ENCODE measurements around the gene KCNH3.

Gene KCNH3

GRCh38 chr12:49548481-49548821 lies 9.6 kb downstream of the KCNH3 start:
- DNase-seq: no peak

GRCh38 chr12:49548822-49549648 lies 10.2 kb downstream of the KCNH3 start:
- DNase-seq: no peak

DNA sequence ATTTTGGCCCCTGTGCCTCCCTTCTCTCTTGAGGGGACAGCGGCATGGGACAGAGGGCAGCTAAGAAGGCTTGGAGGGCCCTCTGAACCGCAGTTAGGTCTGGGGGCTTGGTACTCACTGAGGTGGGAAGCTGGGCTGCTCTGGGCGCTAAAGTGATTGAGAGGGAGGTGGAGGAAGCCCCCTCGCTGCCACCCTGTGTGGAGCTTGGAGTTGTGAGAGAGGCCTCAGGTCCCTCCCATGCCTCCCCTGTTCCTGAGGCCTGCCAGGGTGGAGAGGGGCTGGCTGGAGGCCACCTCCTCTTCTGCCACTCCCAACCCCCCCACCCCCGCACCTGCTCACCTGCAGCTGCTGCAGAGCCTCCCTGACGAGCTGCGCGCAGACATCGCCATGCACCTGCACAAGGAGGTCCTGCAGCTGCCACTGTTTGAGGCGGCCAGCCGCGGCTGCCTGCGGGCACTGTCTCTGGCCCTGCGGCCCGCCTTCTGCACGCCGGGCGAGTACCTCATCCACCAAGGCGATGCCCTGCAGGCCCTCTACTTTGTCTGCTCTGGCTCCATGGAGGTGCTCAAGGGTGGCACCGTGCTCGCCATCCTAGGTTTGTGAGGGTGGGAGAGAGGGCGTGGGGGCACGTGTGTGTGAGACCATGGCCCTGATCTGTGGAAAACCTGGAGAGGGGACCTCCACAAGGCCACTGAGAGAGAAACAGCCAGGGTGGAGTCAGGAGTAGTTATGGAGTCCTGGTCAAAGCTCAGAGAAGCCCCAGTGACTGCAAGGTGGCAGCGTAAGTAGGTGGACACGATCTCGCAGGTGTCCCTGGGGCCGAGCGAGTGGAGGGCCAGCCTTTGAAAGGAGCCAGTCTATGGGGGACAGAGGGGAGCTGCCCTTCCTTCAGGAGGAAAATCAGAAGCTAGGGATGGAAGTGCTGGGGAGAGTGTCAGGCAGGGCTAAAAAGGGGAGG lies 11.2 kb downstream of the KCNH3 start:
- DNase-seq: no peak

- DNase-seq: no peak
These were observed 11.9 kb downstream of the KCNH3 start for GRCh38 chr12:49550693-49551252.

DNA sequence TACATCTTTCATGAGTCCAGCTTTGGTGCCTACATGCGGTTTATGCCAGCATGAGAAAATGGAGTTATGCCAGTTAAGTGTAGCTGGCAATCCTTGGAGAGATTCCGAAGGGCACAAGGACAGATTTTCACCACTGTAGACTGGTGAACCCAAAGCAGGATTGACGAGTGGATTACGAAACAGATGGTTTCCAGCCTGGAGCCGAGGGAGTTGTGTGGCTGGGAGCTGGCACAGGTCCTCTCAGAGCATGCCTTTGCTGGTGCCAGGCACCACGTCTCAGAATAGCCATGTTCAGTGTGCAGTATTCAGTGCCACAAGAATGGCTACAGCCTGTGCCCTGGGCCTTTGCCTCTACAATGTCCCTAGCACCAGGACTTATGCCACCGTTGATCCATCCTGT lies 13.2 kb downstream of the KCNH3 start:
- DNase-seq: no peak

DNA sequence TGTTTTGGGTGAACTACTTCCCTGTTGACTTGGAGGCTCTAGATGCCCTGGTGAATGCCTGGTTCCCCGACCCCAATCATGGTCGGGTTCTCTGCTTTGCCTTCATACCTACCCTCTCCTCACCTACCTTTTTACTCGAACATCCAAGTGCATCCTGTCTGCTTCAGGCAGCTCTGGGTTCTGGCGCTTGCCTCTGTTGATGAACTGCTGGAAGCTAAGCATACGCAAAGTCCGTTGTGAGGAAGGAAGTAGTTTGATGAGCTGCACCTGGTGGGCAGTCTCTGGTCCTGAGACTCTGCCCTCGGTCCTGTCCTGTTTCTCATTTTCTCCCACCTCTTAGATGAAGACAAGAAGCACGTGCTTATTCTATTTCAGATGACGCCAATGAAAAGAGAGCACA lies 13.6 kb downstream of the KCNH3 start:
- DNase-seq: no peak

GRCh38 chr12:49552899-49553298 lies 14.1 kb downstream of the KCNH3 start:
- no peak for DNase-seq

DNA sequence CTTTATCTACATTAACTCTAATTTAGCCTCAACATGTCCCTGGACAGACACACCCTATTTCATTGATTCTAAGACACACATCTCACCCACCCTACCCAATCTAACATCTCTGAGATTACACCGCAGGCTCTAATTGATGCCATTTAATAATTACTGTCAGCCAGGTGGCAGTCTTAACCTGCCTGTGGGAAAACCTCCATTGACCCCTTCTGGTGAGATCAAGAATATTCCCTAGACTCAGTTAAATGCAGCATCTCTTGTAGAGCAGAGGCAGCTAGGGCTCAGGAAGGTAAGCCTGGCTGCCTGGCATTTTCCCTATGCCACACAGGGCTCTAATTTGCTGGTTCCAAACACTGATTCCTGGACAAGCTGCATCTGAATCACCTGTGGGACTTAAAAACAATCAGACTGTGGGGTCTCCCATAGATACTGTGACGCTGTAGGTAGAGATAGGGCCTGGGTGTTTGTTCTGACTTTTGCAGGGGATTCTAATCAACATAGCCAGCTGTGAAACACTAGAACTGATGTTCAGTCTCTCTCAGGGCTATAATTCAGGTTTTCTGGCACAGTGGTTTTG lies 14.8 kb downstream of the KCNH3 start:
- DNase-seq: peak; percentile 8

- no peak for DNase-seq
These were observed 15.4 kb downstream of the KCNH3 start for GRCh38 chr12:49554266-49554665.

DNA sequence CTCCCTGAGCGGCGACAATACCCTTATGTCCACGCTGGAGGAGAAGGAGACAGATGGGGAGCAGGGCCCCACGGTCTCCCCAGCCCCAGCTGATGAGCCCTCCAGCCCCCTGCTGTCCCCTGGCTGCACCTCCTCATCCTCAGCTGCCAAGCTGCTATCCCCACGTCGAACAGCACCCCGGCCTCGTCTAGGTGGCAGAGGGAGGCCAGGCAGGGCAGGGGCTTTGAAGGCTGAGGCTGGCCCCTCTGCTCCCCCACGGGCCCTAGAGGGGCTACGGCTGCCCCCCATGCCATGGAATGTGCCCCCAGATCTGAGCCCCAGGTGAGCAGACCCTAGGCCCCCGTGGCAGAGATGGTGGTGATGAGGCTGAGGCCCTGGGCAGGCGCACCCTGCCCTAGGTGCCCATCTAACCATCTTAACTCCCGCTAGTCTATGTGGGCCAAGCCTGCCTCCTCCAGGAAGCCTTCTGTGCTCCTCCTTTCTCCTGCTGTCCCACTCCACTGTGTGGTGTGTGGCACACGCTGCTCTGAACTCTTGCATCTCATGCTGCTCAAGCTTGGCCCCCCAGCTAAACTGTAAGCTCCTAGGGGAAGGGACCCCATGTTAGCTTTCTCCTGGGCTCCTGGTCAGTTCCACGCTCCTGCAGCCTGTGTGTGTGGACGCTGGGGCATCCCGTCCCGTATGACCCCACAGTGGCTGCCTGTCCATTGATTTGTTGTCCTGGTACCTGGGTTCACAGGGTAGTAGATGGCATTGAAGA lies 17.0 kb downstream of the KCNH3 start:
- no peak for DNase-seq

DNA sequence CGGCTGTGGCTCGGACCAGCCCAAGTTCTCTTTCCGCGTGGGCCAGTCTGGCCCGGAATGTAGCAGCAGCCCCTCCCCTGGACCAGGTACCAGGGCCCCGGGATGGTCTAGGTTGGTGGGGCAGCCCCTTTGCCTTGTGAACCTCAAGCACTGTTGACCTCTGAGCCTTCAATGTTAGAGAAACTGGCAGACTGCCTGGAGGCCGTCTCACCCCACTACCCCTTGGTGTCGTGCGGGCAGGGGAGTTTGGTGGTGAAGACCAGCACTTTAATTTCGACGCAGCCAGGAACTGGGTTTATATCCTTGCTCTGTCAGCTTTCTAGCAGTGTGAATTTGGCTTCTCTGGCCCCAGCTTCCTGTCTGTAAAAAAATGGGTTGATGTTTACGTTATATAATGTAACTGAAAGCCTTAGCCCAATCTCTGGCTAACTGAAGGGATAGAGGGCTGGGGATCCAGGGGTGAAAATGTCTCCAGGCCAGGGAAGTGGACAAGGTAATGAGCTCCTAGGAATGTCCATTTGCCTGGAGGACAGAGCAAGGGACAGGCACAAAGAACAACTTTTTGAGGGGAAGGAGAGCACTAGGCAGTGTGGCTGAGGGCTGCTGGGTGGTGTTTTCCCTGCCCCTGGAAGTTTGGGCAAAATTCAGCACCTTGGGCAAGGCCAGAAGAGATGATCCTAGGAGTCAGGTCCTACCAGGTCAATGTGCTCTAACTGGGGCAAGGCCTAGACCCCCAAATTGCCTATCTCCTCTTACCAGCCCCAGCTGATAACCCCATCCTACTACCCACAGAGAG lies 17.8 kb downstream of the KCNH3 start:
- no peak for DNase-seq

- DNase-seq: no peak
These were observed 18.5 kb downstream of the KCNH3 start for GRCh38 chr12:49557187-49557916.

GRCh38 chr12:49557917-49558215 lies 19.0 kb downstream of the KCNH3 start:
- DNase-seq: no peak

DNA sequence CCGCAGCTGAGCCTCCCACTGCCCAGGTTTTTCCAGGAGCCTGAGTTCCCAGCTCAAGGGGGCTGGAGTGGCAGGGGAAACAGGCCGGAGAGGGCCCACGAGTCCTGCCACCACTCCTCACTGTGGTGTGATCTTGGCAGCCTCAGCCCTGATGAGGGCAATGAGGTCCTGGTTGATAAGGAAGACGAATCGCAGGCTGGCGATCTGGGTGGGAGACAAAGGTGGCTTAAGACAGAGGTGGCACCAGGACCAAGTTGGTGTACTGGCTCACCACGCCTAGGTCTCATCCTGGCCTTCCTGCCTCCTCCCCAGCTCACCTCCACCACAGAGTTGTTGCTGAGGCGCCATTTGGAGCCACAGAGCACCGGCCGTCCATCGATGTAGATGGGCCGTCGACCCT lies 19.7 kb downstream of the KCNH3 start:
- no peak for DNase-seq

DNA sequence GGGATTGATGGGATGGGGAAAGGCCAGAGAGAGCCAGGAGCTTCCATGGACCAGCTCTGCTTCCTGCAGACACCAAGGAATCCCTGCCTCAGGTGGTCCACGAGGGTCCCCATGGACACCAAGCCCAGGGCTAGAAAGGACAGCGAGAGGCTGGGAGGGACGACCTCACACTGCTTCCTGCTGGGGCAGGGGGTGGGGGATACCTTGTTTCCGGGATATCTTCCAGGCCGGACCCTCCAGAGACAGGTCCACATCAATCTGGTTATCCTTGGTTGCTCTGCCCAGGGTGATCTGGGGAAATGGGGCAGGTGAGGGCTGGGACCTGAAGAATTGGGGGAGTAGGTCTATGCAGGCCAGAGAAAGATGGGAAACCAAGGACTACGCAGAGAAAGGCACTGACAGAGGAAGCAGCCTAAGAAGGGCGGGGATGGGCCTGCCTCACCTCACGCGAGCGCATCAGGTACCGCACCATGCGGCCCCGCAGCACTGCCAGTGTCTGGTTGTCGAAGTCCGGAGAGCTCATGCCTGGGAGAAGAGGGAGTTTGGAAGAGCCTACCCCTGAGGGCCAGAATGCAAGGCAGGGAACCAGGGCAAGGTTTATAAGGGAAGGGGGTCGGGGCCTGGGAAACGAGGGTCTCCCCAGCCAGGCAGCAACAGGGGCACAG lies 20.3 kb downstream of the KCNH3 start:
- DNase-seq: no peak

GRCh38 chr12:49560695-49561094 lies 21.9 kb downstream of the KCNH3 start:
- DNase-seq: no peak

- no peak for DNase-seq
These were observed 23.4 kb downstream of the KCNH3 start for GRCh38 chr12:49562233-49562632.

DNA sequence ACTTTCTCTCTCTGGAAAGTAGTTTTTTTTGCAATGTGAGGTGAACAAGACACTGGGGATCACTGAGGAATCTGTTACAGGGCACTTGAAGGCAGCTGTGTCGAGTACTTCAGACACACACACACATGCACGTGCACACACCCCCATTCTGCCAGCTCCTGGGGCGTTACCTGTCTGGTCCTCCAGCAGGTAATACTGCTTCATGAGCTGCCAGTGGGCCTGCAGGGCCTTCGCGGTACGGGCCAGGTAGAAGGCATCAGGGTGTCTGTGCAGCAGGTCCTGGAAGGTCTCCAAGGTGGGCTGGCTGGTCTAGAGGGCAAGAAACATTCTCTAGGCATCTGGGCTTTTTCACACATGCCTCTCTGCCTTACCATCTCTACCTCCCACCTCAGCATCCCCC lies 24.0 kb downstream of the KCNH3 start:
- no peak for DNase-seq

DNA sequence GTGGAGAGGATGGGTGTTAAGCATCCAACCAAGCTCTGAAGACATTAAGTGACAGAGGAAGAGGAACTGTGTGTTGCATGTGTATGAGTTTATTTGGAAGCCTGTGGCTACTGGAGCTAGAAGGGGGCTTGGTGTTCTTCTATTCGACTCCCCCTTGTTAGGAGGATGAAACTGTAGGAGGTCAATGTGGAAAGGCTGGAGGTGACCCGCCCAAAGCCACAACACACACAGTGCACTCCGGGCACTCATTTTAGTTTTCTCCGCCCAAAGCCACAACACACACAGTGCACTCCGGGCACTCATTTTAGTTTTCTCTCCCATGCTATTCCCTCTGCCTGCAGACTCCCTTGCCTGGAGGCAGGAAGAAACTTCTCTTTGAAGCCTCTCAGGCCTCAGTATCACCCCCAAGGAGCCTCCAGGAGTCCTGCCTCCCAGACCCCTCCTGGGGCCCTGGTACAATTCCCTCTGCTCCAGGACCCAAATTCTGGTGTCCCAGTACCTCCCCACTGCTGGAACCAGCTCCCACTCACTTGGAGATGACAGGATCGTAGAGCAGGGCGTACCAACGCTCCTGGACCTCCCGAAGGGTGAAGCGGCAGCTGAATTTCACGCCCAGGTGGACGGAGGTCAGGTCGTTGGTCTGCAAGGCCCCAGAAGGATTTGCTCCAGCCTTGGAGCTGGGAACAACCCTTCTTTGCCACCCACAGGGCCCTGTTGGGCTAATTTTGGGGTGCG lies 25.3 kb downstream of the KCNH3 start:
- DNase-seq: no peak

Measured in NCI-H2227 treated with DMSO at 0.1 percent for 48 hours (cell line).